ENCODE data around the gene DLGAP1. TPM values are rescaled to one million over a fixed set of nuclear protein-coding genes. Genes with fewer than 3 reads are reported as not detected.

DLGAP1 gene
- total RNA-seq, 3 donors from 2014 or later (not counting 1 experiment from before 2014, with no cell fraction given): not detected

- Mint-ChIP-seq H3K27me3 (ENCODE audit: low read depth in 2 of 2) (no peaks in the 10 kb centered on the region), H3K4me3 (no peak overlapping the region), H3K9me3 (peaks cover 15 to 21% of the 10 kb centered on the region in 2 donors), H3K36me3 (no peaks in the 10 kb centered on the region), H3K4me1 (no peaks in the 10 kb centered on the region), H3K27ac (no peak overlapping the region)
- Histone ChIP-seq H3K27ac (ENCODE audit: low read length) (no peak overlapping the region), H3K9me3 (ENCODE audit: control insufficient read depth, insufficient read depth, low read length) (peaks cover 3% of the 10 kb centered on the region), H3K27me3 (ENCODE audit: control insufficient read depth, insufficient read depth, low read length) (no peaks in the 10 kb centered on the region), H3K4me3 (ENCODE audit: low read length) (no peak overlapping the region), H3K36me3 (ENCODE audit: control insufficient read depth, insufficient read depth, low read length) (no peaks in the 10 kb centered on the region), H3K4me1 (ENCODE audit: control insufficient read depth, insufficient read depth, low read length) (no peaks in the 10 kb centered on the region)
- intact Hi-C loops (cut with micrococcal nuclease): no loop called here
- DNase-seq (no peak), ATAC-seq (no peak)
- WGBS (ENCODE audit: insufficient coverage): 69% methylated on average over 1 of the region's 1 CpG
- TF ChIP-seq CTCF (IDR thresholded peaks at IDR 0.05): no peak
Measured at GRCh38 chr18:4335386-4335785, 119.7 kb downstream of the DLGAP1 start.

- 75% methylated on average over 4 of the region's 5 CpGs for WGBS (ENCODE audit: insufficient coverage)
- H3K4me1 Mint-ChIP-seq: no peaks in the 10 kb centered on the region
Measured at GRCh38 chr18:4333043-4333442, 122.1 kb downstream of the DLGAP1 start.

GRCh38 chr18:4319738-4320677 lies 135.1 kb downstream of the DLGAP1 start:
- no peak overlapping the region for H3K27ac Mint-ChIP-seq

More at GRCh38 chr18:4333043-4333442, 122.1 kb downstream of the DLGAP1 start:
- DNase-seq: no peak
- Mint-ChIP-seq H3K36me3 (no peaks in the 10 kb centered on the region), H3K9me3 (peaks cover 18 to 21% of the 10 kb centered on the region in 2 donors), H3K27me3 (ENCODE audit: low read depth in 2 of 2) (no peaks in the 10 kb centered on the region), H3K27ac (no peak overlapping the region), H3K4me3 (no peak overlapping the region)
- intact Hi-C loops (cut with micrococcal nuclease): no loop called here
- no peak for TF ChIP-seq CTCF (IDR thresholded peaks at IDR 0.05)
- Histone ChIP-seq H3K4me1 (ENCODE audit: control insufficient read depth, insufficient read depth, low read length) (no peaks in the 10 kb centered on the region), H3K4me3 (ENCODE audit: low read length) (no peak overlapping the region), H3K36me3 (ENCODE audit: control insufficient read depth, insufficient read depth, low read length) (no peaks in the 10 kb centered on the region), H3K9me3 (ENCODE audit: control insufficient read depth, insufficient read depth, low read length) (peaks cover 3% of the 10 kb centered on the region), H3K27ac (ENCODE audit: low read length) (no peak overlapping the region), H3K27me3 (ENCODE audit: control insufficient read depth, insufficient read depth, low read length) (no peaks in the 10 kb centered on the region)
- ATAC-seq: no peak

More at GRCh38 chr18:4319738-4320677, 135.1 kb downstream of the DLGAP1 start:
- H3K4me3 Mint-ChIP-seq: no peak overlapping the region
- Histone ChIP-seq H3K36me3 (ENCODE audit: control insufficient read depth, insufficient read depth, low read length) (no peaks in the 10 kb centered on the region), H3K27me3 (ENCODE audit: control insufficient read depth, insufficient read depth, low read length) (no peaks in the 10 kb centered on the region), H3K4me1 (ENCODE audit: control insufficient read depth, insufficient read depth, low read length) (no peaks in the 10 kb centered on the region), H3K4me3 (ENCODE audit: low read length) (no peak overlapping the region), H3K27ac (ENCODE audit: low read length) (no peak overlapping the region), H3K9me3 (ENCODE audit: control insufficient read depth, insufficient read depth, low read length) (no peaks in the 10 kb centered on the region)
- no peaks in the 10 kb centered on the region for H3K36me3 Mint-ChIP-seq
- no peaks in the 10 kb centered on the region for H3K4me1 Mint-ChIP-seq
- no peak for TF ChIP-seq CTCF (IDR thresholded peaks at IDR 0.05)
- intact Hi-C loops (cut with micrococcal nuclease): no loop called here
- H3K27me3 Mint-ChIP-seq (ENCODE audit: low read depth in 2 of 2): no peaks in the 10 kb centered on the region
- 83% methylated on average over 1 of the region's 3 CpGs for WGBS (ENCODE audit: insufficient coverage)
- ATAC-seq: no peak
- DNase-seq: no peak
- peaks cover 7 to 8% of the 10 kb centered on the region in 2 donors for H3K9me3 Mint-ChIP-seq
